Naive thymus-derived CD4-positive, alpha-beta T cell (primary cell): ENCODE results near the gene FAM174C. TPM values are rescaled to one million over a fixed set of nuclear protein-coding genes. Genes with fewer than 3 reads are reported as not detected.

ENCODE experiments used
- ATAC-seq: fragments of 150-1000 bp; cut with Tn5 transposase; 2 replicates; pipeline ENCODE4 v1.10.0; 2021; ENCODE audit warnings: mild to moderate bottlenecking, moderate library complexity
- CTCF ChIA-PET: fragments of 350-600 bp; sonication (Branson Sonifier 250); formaldehyde crosslinking; loops from one replicate; lab custom pipeline; 2021; ENCODE audit warnings: antibody characterized with exemption; lab: Charles Lee
- POLR2A ChIA-PET: fragments of 350-600 bp; sonication (Branson Sonifier 250); formaldehyde crosslinking; loops from one replicate; lab custom pipeline; 2021; ENCODE audit warnings: antibody characterized with exemption, inconsistent platforms; lab: Charles Lee
- DNase-seq, 9 donors: peaks; one replicate each; pipeline versions ENCODE4 v3.0.0 to v3.0.0-alpha.2; 2020 to 2022; ENCODE audit warnings: mixed read lengths in 1 of 9
- H3K27ac ChIP-seq: one replicate; pipeline ENCODE4 v1.7.0; 2013; ENCODE audit warnings: mild to moderate bottlenecking, low read depth, low read length, moderate library complexity
- H3K27me3 ChIP-seq, 2 donors: one replicate each; pipeline ENCODE4 v1.7.0; 2013; ENCODE audit warnings: low read length in 2 of 2, mild to moderate bottlenecking in 2 of 2, moderate library complexity in 2 of 2; ENCODE audit not compliant: control insufficient read depth in 2 of 2, insufficient read depth in 2 of 2
- H3K36me3 ChIP-seq, 3 experiments: 1 replicate in 2 of 3; 2 replicates in 1 of 3; pipeline ENCODE4 v1.7.0; 2013; ENCODE audit warnings: low read length in 3 of 3, mild to moderate bottlenecking in 3 of 3, moderate library complexity in 1 of 3; ENCODE audit not compliant: insufficient read depth in 3 of 3, control insufficient read depth in 2 of 3
- H3K4me1 ChIP-seq, 2 donors: one replicate each; pipeline ENCODE4 v1.7.0; 2013; ENCODE audit warnings: low read length in 2 of 2, mild to moderate bottlenecking in 2 of 2, moderate library complexity in 1 of 2; ENCODE audit not compliant: control insufficient read depth in 2 of 2, insufficient read depth in 2 of 2
- H3K4me3 ChIP-seq: 2 replicates; pipeline ENCODE4 v1.7.0; 2013; ENCODE audit warnings: mild to moderate bottlenecking, low read length
- H3K9me3 ChIP-seq, 3 experiments: 1 replicate in 2 of 3; 2 replicates in 1 of 3; pipeline ENCODE4 v1.7.0; 2013; ENCODE audit warnings: low read length in 3 of 3; ENCODE audit not compliant: control insufficient read depth in 2 of 3
- H3K27ac Mint-ChIP-seq, 9 donors: one replicate each; pipeline ENCODE4 v1.8.0; 2020 to 2022; ENCODE audit warnings: mixed read lengths in 9 of 9, mild to moderate bottlenecking in 8 of 9, moderate library complexity in 5 of 9, inconsistent platforms in 2 of 9
- H3K27me3 Mint-ChIP-seq, 5 donors: one replicate each; pipeline ENCODE4 v1.8.0; 2021 to 2022; ENCODE audit warnings: mixed read lengths in 5 of 5, mild to moderate bottlenecking in 1 of 5
- H3K36me3 Mint-ChIP-seq, 5 donors: one replicate each; pipeline ENCODE4 v1.8.0; 2020 to 2022; ENCODE audit warnings: mixed read lengths in 5 of 5, mild to moderate bottlenecking in 3 of 5, inconsistent platforms in 1 of 5
- H3K4me1 Mint-ChIP-seq, 7 donors: one replicate each; pipeline ENCODE4 v1.8.0; 2020 to 2022; ENCODE audit warnings: mixed read lengths in 7 of 7, mild to moderate bottlenecking in 3 of 7, inconsistent platforms in 1 of 7
- H3K4me3 Mint-ChIP-seq, 10 donors: one replicate each; pipeline ENCODE4 v1.8.0; 2020 to 2022; ENCODE audit warnings: mild to moderate bottlenecking in 10 of 10, mixed read lengths in 10 of 10, moderate library complexity in 6 of 10, inconsistent platforms in 2 of 10
- H3K9me3 Mint-ChIP-seq, 11 donors: one replicate each; pipeline ENCODE4 v1.8.0; 2020 to 2022; ENCODE audit warnings: mixed read lengths in 11 of 11, mild to moderate bottlenecking in 4 of 11, inconsistent platforms in 1 of 11, moderate library complexity in 1 of 11
- intact Hi-C, 2 donors: fragments of 100-400 bp; cut with micrococcal nuclease; formaldehyde crosslinking; loops; one replicate each; pipeline ENCODE4 v1.15.1; 2023
- polyA plus RNA-seq, 2 donors: library from polyadenylated mRNA; unstranded; fragments of 300-500 nt; fragmentation: Illumina TruSeq; gene quantifications; one replicate each; pipeline ENCODE4 v1.2.3, GENCODE V29; 2021
- total RNA-seq, 6 experiments: library from RNA in 5 of 6; stranded (reverse) in 5 of 6; gene quantifications; 1 replicate in 5 of 6; 2 replicates in 1 of 6; pipeline ENCODE4 v1.2.3 and lab custom pipeline; 2021 to 2026

The FAM174C gene
- total and polyA plus RNA-seq, 7 experiments from 2014 or later: 31.7 to 78.8 (median 50.0) TPM

DNA sequence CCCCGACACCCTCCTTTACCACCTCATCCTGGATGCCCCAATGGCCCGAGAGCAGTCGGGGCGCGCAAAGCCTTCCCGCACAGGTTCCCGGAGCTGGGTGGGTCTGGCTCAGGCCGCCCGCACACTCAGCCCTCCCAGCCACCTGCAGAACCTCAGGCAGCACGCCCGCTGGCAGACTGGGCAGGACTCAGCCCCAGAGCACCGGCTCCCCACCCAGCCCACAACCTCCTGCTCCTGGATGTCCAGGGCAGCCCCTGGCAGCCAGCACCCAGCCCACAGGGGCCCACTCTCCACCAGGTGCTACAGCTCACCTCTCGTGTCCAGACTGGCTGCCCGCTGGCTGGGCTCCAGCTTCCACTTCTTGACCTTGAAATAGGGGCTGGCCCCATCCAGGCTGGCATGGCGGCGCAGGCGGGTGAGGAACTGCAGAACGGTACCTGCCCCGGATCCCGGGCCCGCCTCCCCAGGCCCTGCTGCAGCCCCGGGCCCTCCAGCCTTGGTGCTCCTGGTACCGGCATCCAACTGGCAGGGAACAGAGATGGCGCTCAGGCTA lies 42.1 kb upstream of the FAM174C start:
- DNase-seq: no peak
- Mint-ChIP-seq H3K27ac (no peak overlapping the region), H3K36me3 (no peaks in the 10 kb centered on the region), H3K27me3 (peaks cover under 1 to 4% (median 1%) of the 10 kb centered on the region in 5 donors), H3K9me3 (no peaks in the 10 kb centered on the region), H3K4me1 (peaks cover 0 to 3% (median under 1%) of the 10 kb centered on the region in 7 donors), H3K4me3 (no peak overlapping the region)
- CTCF ChIA-PET: no interaction called here
- POLR2A ChIA-PET: no interaction called here
- H3K36me3 ChIP-seq: peaks cover 0 to under 1% (median 0%) of the 10 kb centered on the region in 3 experiments
- peaks cover 0 to under 1% of the 10 kb centered on the region in 2 donors for H3K4me1 ChIP-seq
- ATAC-seq: no peak
- H3K4me3 ChIP-seq: no peak overlapping the region
- intact Hi-C loops: no loop called here
- no peak overlapping the region for H3K27ac ChIP-seq
- H3K27me3 ChIP-seq: no peaks in the 10 kb centered on the region
- H3K9me3 ChIP-seq: no peaks in the 10 kb centered on the region

DNA sequence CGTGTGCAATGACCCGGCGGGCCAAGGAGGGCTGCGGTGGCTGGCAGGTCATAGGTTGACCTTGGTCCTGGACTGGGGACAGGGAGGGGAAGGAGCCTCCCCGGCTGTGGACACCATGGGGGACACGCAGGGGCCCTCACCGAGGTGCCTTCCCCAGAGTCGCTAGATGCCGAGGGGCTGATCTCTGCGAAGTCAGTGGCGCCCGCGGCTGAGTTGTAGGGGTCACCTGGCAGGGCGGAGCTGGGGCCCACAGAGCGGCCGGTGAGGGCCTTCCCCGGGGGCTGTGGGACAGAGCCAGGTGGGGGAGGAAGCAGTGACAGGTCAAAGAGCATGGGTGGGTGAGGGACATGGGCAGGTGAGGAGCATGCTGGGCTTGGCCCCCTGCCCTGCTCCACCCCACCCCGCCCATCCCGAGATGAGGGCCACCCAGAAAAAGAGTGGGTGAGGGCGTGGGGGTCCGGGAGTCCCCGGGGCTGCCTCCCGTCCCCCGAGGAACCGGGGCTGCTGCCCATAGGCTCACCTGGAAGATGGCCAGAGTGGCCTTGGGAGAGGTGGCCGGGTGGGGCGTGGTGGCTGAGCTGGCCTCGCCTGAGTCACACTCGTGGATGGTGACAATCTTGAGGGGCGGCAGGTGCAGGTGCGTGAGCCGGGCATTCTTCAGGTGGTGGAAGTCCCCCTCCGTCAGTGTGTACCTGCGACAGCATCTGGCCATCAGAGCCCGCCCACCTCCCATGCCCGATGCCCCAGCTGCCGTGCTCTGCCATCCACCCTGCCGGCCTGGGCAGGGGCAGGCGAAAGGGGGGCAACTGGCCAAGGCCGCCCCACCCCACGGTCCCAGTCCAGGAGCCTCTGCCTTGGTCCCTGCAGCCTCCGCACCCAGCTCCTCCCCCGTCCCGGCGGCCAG lies 41.0 kb upstream of the FAM174C start:
- no peaks in the 10 kb centered on the region for H3K36me3 Mint-ChIP-seq
- intact Hi-C loops: no loop called here
- peaks cover 4 to 15% (median 9%) of the 10 kb centered on the region in 5 donors for H3K27me3 Mint-ChIP-seq
- no peaks in the 10 kb centered on the region for H3K27me3 ChIP-seq
- H3K4me3 Mint-ChIP-seq: no peak overlapping the region
- H3K27ac ChIP-seq: no peak overlapping the region
- POLR2A ChIA-PET: no interaction called here
- H3K36me3 ChIP-seq: no peaks in the 10 kb centered on the region
- H3K4me1 ChIP-seq: peaks cover 0 to 5% of the 10 kb centered on the region in 2 donors
- no peaks in the 10 kb centered on the region for H3K9me3 Mint-ChIP-seq
- no peak overlapping the region for H3K4me3 ChIP-seq
- no peak overlapping the region for H3K27ac Mint-ChIP-seq
- DNase-seq: peak in 1 of 9 donors; percentile 8
- ATAC-seq: no peak
- no peaks in the 10 kb centered on the region for H3K9me3 ChIP-seq
- CTCF ChIA-PET: no interaction called here
- H3K4me1 Mint-ChIP-seq: peaks cover 7 to 13% (median 12%) of the 10 kb centered on the region in 7 donors

DNA sequence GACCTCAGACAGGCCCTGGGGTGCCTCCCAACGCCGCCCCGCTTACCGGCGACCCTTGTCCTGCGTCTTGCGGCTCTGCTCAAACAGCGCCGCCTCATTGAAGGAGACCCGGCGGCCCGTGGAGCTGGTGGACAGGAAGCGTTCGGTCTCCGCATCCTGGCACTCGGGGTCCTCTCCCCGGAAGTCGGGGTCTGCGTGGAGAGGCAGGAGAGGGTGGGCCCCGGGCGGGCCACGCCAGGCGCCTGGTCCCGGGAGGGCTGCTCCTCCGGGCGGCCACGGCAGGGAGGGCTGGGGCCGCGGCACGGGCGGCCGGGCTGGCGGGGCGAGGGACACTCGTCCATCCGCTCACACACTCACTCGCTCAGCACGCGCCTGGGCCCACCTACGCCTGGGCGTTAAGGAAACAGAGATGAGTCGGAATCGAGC lies 40.4 kb upstream of the FAM174C start:
- no peaks in the 10 kb centered on the region for H3K9me3 ChIP-seq
- intact Hi-C loops: no loop called here
- no peak overlapping the region for H3K27ac ChIP-seq
- H3K4me1 ChIP-seq: peaks cover 0 to 7% of the 10 kb centered on the region in 2 donors
- peak in 1 of 9 donors; percentile 7 for DNase-seq
- no peaks in the 10 kb centered on the region for H3K36me3 ChIP-seq
- Mint-ChIP-seq H3K27ac (no peak overlapping the region), H3K4me3 (peak overlapping the region in 1 of 10 donors; percentile 53), H3K9me3 (no peaks in the 10 kb centered on the region), H3K27me3 (peaks cover 4 to 19% (median 9%) of the 10 kb centered on the region in 5 donors), H3K4me1 (peaks cover 8 to 15% (median 15%) of the 10 kb centered on the region in 7 donors), H3K36me3 (no peaks in the 10 kb centered on the region)
- H3K4me3 ChIP-seq: no peak overlapping the region
- no peak for ATAC-seq
- ChIA-PET CTCF (no interaction called here), POLR2A (no interaction called here)
- H3K27me3 ChIP-seq: no peaks in the 10 kb centered on the region

DNA sequence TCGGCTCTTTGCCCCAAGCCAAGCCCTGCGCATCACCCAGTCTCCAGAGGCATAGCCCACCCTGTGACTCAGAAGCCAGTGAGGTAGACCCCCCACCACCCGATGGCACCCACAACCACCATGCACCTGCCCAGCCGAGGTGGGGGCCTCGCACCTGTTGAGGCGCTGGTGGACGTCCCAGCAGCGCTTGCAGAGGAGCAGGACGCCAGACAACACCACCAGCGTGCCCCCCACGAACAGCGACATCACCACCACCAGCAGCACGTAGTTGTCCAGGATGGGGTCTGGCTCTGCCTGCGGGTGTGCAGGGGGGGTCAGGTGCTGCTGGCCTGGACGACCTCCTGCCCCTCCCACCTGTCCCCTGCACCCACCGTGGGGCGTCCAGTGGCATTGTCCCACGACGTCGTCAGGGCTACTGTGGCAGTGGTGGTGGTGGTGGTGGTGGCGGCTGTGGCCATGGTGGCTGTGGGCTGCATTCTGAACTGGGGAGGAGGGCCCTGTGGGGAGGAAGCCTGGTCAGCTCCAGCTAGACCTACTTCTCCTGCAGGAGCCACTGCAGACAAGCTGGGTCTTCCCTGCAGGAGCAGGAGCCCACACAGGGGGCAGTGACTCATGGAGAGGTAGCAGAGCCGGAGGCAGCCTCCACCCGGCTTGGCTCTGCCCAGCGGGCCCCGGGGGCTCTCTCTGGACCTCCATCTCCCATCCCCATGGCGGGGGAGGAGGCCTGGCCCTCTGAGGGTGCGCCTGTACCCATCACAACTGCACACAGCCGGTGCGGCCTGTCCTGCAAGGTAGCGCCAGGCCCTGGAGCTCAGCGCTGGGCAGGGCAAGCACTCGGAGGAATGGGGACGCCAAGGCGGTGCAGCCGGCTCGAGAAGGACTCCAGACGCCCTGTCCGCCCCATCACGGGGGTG lies 39.4 kb upstream of the FAM174C start:
- POLR2A ChIA-PET: no interaction called here
- H3K27me3 Mint-ChIP-seq: peaks cover 4 to 19% (median 9%) of the 10 kb centered on the region in 5 donors
- Histone ChIP-seq H3K9me3 (no peaks in the 10 kb centered on the region), H3K27me3 (no peaks in the 10 kb centered on the region), H3K4me1 (peaks cover 2 to 11% of the 10 kb centered on the region in 2 donors), H3K27ac (no peak overlapping the region), H3K36me3 (no peaks in the 10 kb centered on the region), H3K4me3 (no peak overlapping the region)
- H3K9me3 Mint-ChIP-seq: no peaks in the 10 kb centered on the region
- ATAC-seq (no peak), DNase-seq (peak in 1 of 9 donors; percentile 5)
- intact Hi-C loops: no loop called here
- CTCF ChIA-PET: no interaction called here
- peaks cover 8 to 18% (median 15%) of the 10 kb centered on the region in 7 donors for H3K4me1 Mint-ChIP-seq
- H3K36me3 Mint-ChIP-seq: no peaks in the 10 kb centered on the region
- no peak overlapping the region for H3K27ac Mint-ChIP-seq
- H3K4me3 Mint-ChIP-seq: peak overlapping the region in 3 of 10 donors; percentile 12 to 53 (median 31)

DNA sequence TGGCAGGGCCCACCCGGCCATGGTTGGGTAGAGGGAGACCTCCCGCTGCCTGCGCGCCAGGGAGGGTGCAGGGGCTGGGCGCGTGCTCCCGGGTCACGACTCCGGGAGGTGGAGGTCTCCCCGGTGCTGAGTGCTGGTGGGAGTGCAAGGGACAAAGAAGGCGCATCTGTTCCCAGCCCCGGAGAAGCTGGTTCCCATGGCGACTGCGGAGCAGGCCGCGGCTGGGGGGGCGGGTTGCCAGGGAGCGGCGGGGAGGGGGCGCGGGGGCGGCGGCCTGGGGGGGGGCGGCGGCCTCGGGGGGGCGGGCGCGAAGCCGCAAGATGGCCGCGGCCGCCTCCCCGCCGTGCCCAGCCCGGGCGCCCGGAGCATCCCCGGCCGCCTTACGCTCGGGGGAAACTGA lies 38.8 kb upstream of the FAM174C start:
- H3K9me3 ChIP-seq: no peaks in the 10 kb centered on the region
- ATAC-seq (no peak), DNase-seq (no peak)
- no peak overlapping the region for H3K27ac ChIP-seq
- CTCF ChIA-PET: no interaction called here
- intact Hi-C loops: no loop called here
- no peak overlapping the region for H3K4me3 ChIP-seq
- Mint-ChIP-seq H3K36me3 (peaks cover 0 to 2% (median 0%) of the 10 kb centered on the region in 5 donors), H3K4me1 (peaks cover 12 to 25% (median 21%) of the 10 kb centered on the region in 7 donors), H3K4me3 (peak overlapping the region in 2 of 10 donors; percentile 31 to 53), H3K27ac (no peak overlapping the region), H3K27me3 (peaks cover 4 to 22% (median 9%) of the 10 kb centered on the region in 5 donors), H3K9me3 (peaks cover 0 to 3% (median 0%) of the 10 kb centered on the region in 11 donors)
- H3K27me3 ChIP-seq: no peaks in the 10 kb centered on the region
- POLR2A ChIA-PET: no interaction called here
- peaks cover 9 to 17% of the 10 kb centered on the region in 2 donors for H3K4me1 ChIP-seq
- H3K36me3 ChIP-seq: no peaks in the 10 kb centered on the region

DNA sequence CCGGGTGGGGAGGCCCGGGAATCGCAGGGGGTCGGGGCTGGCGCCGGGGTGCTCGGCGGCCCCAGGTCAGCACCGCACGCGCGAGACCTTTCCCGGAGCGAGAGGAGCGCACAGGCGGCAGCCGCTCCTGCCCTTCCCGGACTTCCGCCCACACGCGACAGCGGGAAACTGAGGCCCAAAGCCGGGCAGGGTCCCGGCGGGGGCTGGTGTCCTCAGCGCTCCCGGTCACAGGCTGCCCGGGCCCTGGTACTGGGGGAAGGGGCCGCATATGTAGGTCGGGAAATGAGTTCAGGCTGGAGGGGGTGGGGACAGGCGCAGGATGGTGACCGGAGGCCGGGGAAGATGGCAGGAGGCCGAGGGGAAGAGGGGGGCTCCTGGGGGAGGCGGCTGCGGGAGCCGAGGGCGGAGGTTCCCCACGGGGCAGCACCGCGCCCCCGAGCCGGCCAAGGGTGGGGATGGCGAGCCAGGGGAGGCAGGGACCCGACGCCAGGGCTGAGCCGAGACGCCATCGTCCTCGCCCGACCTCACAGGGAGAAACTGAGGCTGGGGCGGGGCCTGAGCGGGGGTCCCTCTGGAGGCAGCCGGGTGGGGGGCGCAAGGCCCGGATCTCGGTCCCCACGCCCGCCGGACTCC lies 38.2 kb upstream of the FAM174C start:
- intact Hi-C loops: no loop called here
- no peak overlapping the region for H3K27ac ChIP-seq
- Mint-ChIP-seq H3K9me3 (peaks cover 0 to 3% (median 0%) of the 10 kb centered on the region in 11 donors), H3K4me3 (peak overlapping the region in 4 of 10 donors; percentile 27 to 67 (median 61)), H3K36me3 (peaks cover 0 to 2% (median 0%) of the 10 kb centered on the region in 5 donors), H3K27me3 (peaks cover 4 to 22% (median 9%) of the 10 kb centered on the region in 5 donors), H3K27ac (no peak overlapping the region), H3K4me1 (peaks cover 13 to 28% (median 21%) of the 10 kb centered on the region in 7 donors)
- ChIA-PET POLR2A (no interaction called here), CTCF (no interaction called here)
- H3K36me3 ChIP-seq: no peaks in the 10 kb centered on the region
- no peak overlapping the region for H3K4me3 ChIP-seq
- H3K27me3 ChIP-seq: no peaks in the 10 kb centered on the region
- no peak for ATAC-seq
- no peak for DNase-seq
- no peaks in the 10 kb centered on the region for H3K9me3 ChIP-seq
- H3K4me1 ChIP-seq: peaks cover 11 to 17% of the 10 kb centered on the region in 2 donors
